Keratinocyte (primary cell): ENCODE results near the gene DGKI. TPM values are rescaled to one million over a fixed set of nuclear protein-coding genes. Genes with fewer than 3 reads are reported as not detected.

Experiments
- DNase-seq: peaks from one replicate; pipeline ENCODE4 v3.0.0-alpha.2; 2011; ENCODE audit warnings: low read depth, missing footprints, low spot score
- FAIRE-seq: peaks from 2 replicates; lab custom pipeline; 2011; peaks lifted over from hg19 to GRCh38; lab: Jason Lieb, UNC
- H2AFZ ChIP-seq: 2 replicates; pipeline ENCODE4 v1.6.0; 2012; ENCODE audit warnings: low read length, control low read depth, inconsistent platforms; ENCODE audit not compliant: control insufficient read depth
- H3K27ac ChIP-seq: 2 replicates; pipeline ENCODE4 v1.5.1; 2011; ENCODE audit warnings: low read length; ENCODE audit not compliant: control insufficient read depth, insufficient read depth
- H3K27me3 ChIP-seq: 3 replicates; pipeline ENCODE4 v1.6.0; 2011; ENCODE audit warnings: low read length; ENCODE audit not compliant: control insufficient read depth, insufficient read depth; ENCODE audit errors: extremely low read depth
- H3K36me3 ChIP-seq, 2 experiments: 2 replicates in 1 of 2; 3 replicates in 1 of 2; pipeline ENCODE4 v1.5.1; 2011; ENCODE audit warnings: low read length in 2 of 2, mild to moderate bottlenecking in 1 of 2; ENCODE audit not compliant: control insufficient read depth in 2 of 2, insufficient read depth in 2 of 2; ENCODE audit errors: extremely low read depth in 1 of 2
- H3K4me1 ChIP-seq: 3 replicates; pipeline ENCODE4 v1.5.1; 2011; ENCODE audit warnings: low read length; ENCODE audit not compliant: control insufficient read depth, insufficient read depth; ENCODE audit errors: extremely low read depth
- H3K4me2 ChIP-seq: 3 replicates; pipeline ENCODE4 v1.6.0; 2011; ENCODE audit warnings: low read depth, low read length; ENCODE audit not compliant: control insufficient read depth, insufficient read depth; ENCODE audit errors: extremely low read depth
- H3K4me3 ChIP-seq, 3 experiments: fragments of 200-600 bp in 1 of 3; sonication (generic) in 1 of 3; 2 replicates in 2 of 3; 3 replicates in 1 of 3; pipeline ENCODE4 v1.5.1; 2011 to 2016; ENCODE audit warnings: low read length in 3 of 3, mild to moderate bottlenecking in 3 of 3, control low read depth in 2 of 3, inconsistent platforms in 1 of 3, low read depth in 1 of 3, mixed read lengths in 1 of 3, mixed run types in 1 of 3, moderate library complexity in 1 of 3; ENCODE audit not compliant: control insufficient read depth in 2 of 3, insufficient read depth in 2 of 3; ENCODE audit errors: extremely low read depth in 1 of 3
- H3K79me2 ChIP-seq: 2 replicates; pipeline ENCODE4 v1.6.0; 2012; ENCODE audit warnings: low read length; ENCODE audit not compliant: control insufficient read depth, insufficient read depth
- H3K9ac ChIP-seq: 3 replicates; pipeline ENCODE4 v1.6.0; 2011; ENCODE audit warnings: low read length; ENCODE audit not compliant: control insufficient read depth, insufficient read depth; ENCODE audit errors: extremely low read depth
- H3K9me1 ChIP-seq: 3 replicates; pipeline ENCODE4 v1.6.0; 2011; ENCODE audit warnings: low read length; ENCODE audit not compliant: control insufficient read depth, insufficient read depth; ENCODE audit errors: extremely low read depth
- H3K9me3 ChIP-seq: 2 replicates; pipeline ENCODE4 v1.5.1; 2012; ENCODE audit warnings: low read depth, low read length; ENCODE audit not compliant: control insufficient read depth
- H4K20me1 ChIP-seq: 3 replicates; pipeline ENCODE4 v1.6.0; 2011; ENCODE audit warnings: low read length; ENCODE audit not compliant: control insufficient read depth, insufficient read depth; ENCODE audit errors: extremely low read depth
- EZH2 ChIP-seq: IDR thresholded peaks from one replicate; pipeline ENCODE4 v1.6.1; 2012; ENCODE audit warnings: inconsistent platforms, mild to moderate bottlenecking, low read length, moderate library complexity
- dilution Hi-C: fragments of 300-500 bp; cut with MboI; formaldehyde crosslinking; loops from one replicate; pipeline ENCODE4 v1.7.0; 2020; ENCODE audit warnings: low sequenced_read_pairs; ENCODE audit not compliant: extremely low pct_ligation_motif_present
- polyA plus RNA-seq, 5 experiments: library from polyadenylated mRNA; depleted of rRNA in 3 of 5; stranded (reverse) in 3 of 5; stranded (forward) in 1 of 5; unstranded in 1 of 5; fragments of >200 nt; gene quantifications; 1 replicate in 1 of 5; 2 replicates in 3 of 5; 3 replicates in 1 of 5; pipeline versions ENCODE4 v1.2.1 to v1.2.3, GENCODE V29; 2011 to 2012; ENCODE audit warnings: missing spikeins in 2 of 5, low read depth in 1 of 5, low replicate concordance in 1 of 5
- TF ChIP-seq, protein P1 (sequence below), 3 experiments: IDR thresholded peaks in 1 of 3; conservative IDR thresholded peaks in 1 of 3; optimal IDR thresholded peaks in 1 of 3; 2 replicates in 2 of 3; 3 replicates in 1 of 3; pipeline versions ENCODE3 to v1.5.1; 2011; ENCODE audit warnings: low read length in 3 of 3, mild to moderate bottlenecking in 3 of 3, moderate library complexity in 2 of 3, control low read depth in 1 of 3, inconsistent platforms in 1 of 3; ENCODE audit not compliant: insufficient read depth in 2 of 3; ENCODE audit errors: extremely low read depth in 1 of 3

The DGKI gene
- polyA plus RNA-seq, 1 donor (not counting 4 experiments of a cell fraction or from before 2014, with no cell fraction given) = 0.14 TPM

DNA sequence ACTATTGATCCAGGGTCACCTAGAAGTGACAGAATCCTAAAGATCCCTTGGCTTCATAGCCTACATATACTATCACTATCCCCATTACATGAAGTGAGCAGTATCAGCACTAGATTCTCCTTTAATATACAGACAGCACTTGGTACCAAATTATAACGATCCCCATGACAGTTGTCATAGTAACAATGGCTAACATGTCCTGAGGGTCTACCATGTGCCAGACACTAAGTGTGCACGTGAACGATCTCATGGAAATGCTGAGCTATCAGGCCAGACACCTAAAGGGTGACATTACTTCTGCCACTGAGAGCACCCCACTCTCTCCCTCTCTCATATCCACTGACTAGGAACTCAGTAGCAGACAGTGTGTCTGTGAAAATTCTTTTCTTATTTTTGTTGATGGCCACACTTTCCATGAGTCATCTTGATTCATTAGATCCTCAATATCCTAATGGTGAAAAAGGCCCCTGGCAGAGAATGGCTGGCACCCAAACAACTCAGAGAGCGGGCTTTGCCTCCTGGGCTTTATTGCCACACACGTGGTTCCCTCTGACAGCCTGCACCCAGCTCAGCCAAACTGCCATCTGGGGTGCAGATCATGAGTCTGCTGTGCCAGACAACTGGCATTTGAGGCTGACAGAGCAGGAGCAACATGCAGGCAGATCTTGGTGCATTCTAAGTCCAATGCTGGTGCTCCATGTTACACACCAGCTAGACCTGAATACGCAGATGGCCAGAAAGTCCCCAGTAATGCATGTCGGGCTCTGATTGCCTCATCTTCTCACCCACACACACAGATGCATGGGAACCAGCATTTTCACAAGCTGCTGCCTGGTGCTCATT lies 176.3 kb downstream of the DGKI start:
- H3K9me1 ChIP-seq = no peaks in the 10 kb centered on the region
- no peak for FAIRE-seq
- dilution Hi-C loops = no loop called here

DNA sequence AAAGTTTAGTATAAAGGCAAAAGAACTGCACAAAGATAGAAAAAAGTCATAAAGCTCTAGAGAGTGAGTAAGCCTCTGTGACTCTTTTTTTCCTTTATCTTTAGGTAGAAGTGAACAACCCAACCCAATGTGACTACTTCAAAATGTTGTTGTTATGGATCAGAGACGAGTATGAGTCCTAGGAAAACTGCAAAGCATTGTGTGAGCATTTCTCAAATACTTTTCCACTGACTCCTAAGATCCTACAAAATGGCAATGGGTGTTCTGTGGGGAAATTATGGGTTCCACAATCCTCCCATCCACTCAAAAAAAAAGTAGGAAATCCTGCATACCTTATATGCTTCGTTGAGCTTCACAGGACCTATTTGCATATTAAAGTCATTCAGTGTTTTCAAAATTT lies 177.1 kb downstream of the DGKI start:
- TF ChIP-seq EZH2 = no peak
- TF ChIP-seq, protein P1, sequence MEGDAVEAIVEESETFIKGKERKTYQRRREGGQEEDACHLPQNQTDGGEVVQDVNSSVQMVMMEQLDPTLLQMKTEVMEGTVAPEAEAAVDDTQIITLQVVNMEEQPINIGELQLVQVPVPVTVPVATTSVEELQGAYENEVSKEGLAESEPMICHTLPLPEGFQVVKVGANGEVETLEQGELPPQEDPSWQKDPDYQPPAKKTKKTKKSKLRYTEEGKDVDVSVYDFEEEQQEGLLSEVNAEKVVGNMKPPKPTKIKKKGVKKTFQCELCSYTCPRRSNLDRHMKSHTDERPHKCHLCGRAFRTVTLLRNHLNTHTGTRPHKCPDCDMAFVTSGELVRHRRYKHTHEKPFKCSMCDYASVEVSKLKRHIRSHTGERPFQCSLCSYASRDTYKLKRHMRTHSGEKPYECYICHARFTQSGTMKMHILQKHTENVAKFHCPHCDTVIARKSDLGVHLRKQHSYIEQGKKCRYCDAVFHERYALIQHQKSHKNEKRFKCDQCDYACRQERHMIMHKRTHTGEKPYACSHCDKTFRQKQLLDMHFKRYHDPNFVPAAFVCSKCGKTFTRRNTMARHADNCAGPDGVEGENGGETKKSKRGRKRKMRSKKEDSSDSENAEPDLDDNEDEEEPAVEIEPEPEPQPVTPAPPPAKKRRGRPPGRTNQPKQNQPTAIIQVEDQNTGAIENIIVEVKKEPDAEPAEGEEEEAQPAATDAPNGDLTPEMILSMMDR (optimal IDR thresholded peaks at IDR 0.05 in 1 of 3, IDR thresholded peaks at IDR 0.05 in 1 of 3, conservative IDR thresholded peaks at IDR 0.05 in 1 of 3; ENCODE audit: extremely low read depth in 1 of 3, insufficient read depth in 2 of 3, low read length in 3 of 3) = no peak
- H3K9me3 ChIP-seq = no peaks in the 10 kb centered on the region
- no peak overlapping the region for H3K27ac ChIP-seq
- H3K4me1 ChIP-seq = peaks cover 21% of the 10 kb centered on the region
- no peaks in the 10 kb centered on the region for H3K27me3 ChIP-seq
- no peak overlapping the region for H2AFZ ChIP-seq
- H4K20me1 ChIP-seq = no peaks in the 10 kb centered on the region
- H3K9me1 ChIP-seq = no peaks in the 10 kb centered on the region
- H3K79me2 ChIP-seq = no peaks in the 10 kb centered on the region
- H3K4me3 ChIP-seq = no peak overlapping the region
- FAIRE-seq (no peak), DNase-seq (no peak)
- no peak overlapping the region for H3K4me2 ChIP-seq
- dilution Hi-C loops = no loop called here
- H3K9ac ChIP-seq = no peak overlapping the region
- no peaks in the 10 kb centered on the region for H3K36me3 ChIP-seq

More for the DNA sequence above, 176.3 kb downstream of the DGKI start:
- no peak for DNase-seq
- Histone ChIP-seq H3K4me3 (no peak overlapping the region), H3K9me3 (no peaks in the 10 kb centered on the region), H2AFZ (no peak overlapping the region), H3K36me3 (no peaks in the 10 kb centered on the region), H4K20me1 (no peaks in the 10 kb centered on the region), H3K9ac (no peak overlapping the region), H3K27me3 (no peaks in the 10 kb centered on the region), H3K4me1 (peaks cover 21% of the 10 kb centered on the region), H3K79me2 (no peaks in the 10 kb centered on the region), H3K27ac (no peak overlapping the region), H3K4me2 (no peak overlapping the region)
- no peak for TF ChIP-seq EZH2
